MM.1S (cell line): ENCODE measurements around the gene ZNF581.

Source experiments
- DNase-seq: peaks from one replicate; pipeline ENCODE4 v3.0.0-alpha.2; 2015
- H2AFZ ChIP-seq: fragments of 300-600 bp; sonication (generic); 2 replicates; pipeline ENCODE4 v1.6.0; 2016; ENCODE audit warnings: antibody characterized with exemption, low read length
- H3F3A ChIP-seq: fragments of 300-600 bp; sonication (generic); 2 replicates; pipeline ENCODE4 v1.6.1; 2016; ENCODE audit warnings: mild to moderate bottlenecking, antibody characterized with exemption, low read length, moderate library complexity, mixed read lengths; ENCODE audit not compliant: insufficient read depth
- H3K27ac ChIP-seq: fragments of 300-600 bp; sonication (generic); 2 replicates; pipeline ENCODE4 v1.5.1; 2016; ENCODE audit warnings: mild to moderate bottlenecking, low read length
- H3K27me3 ChIP-seq: fragments of 300-600 bp; sonication (generic); replicated peaks from 2 replicates; pipeline ENCODE4 v1.6.0; 2016; ENCODE audit warnings: low read length; ENCODE audit not compliant: insufficient read depth
- H3K36me3 ChIP-seq: fragments of 300-600 bp; sonication (generic); replicated peaks from 2 replicates; pipeline ENCODE4 v1.6.1; 2016; ENCODE audit warnings: mild to moderate bottlenecking, low read length, mixed read lengths; ENCODE audit not compliant: insufficient read depth
- H3K4me1 ChIP-seq: fragments of 300-600 bp; sonication (generic); 2 replicates; pipeline ENCODE4 v1.6.1; 2016; ENCODE audit warnings: low read length, mixed read lengths
- H3K4me2 ChIP-seq: fragments of 300-600 bp; sonication (generic); 2 replicates; pipeline ENCODE4 v1.6.0; 2016; ENCODE audit warnings: low read depth, low read length
- H3K4me3 ChIP-seq: fragments of 300-600 bp; sonication (generic); 2 replicates; pipeline ENCODE4 v1.5.1; 2016; ENCODE audit warnings: low read length, mixed read lengths
- H3K79me2 ChIP-seq: fragments of 300-600 bp; sonication (generic); 2 replicates; pipeline ENCODE4 v1.6.1; 2016; ENCODE audit warnings: mixed run types, low read length, mixed read lengths
- H3K9ac ChIP-seq: fragments of 300-600 bp; sonication (generic); 2 replicates; pipeline ENCODE4 v1.6.1; 2016; ENCODE audit warnings: low read length, mixed read lengths
- H3K9me2 ChIP-seq: fragments of 300-600 bp; sonication (generic); replicated peaks from 2 replicates; pipeline ENCODE4 v1.6.1; 2016; ENCODE audit warnings: mild to moderate bottlenecking, low read length, mixed read lengths; ENCODE audit not compliant: insufficient read depth
- H3K9me3 ChIP-seq: fragments of 300-600 bp; sonication (generic); replicated peaks from 2 replicates; pipeline ENCODE4 v1.6.1; 2016; ENCODE audit warnings: mild to moderate bottlenecking, low read length, mixed read lengths; ENCODE audit not compliant: insufficient read depth
- H4K20me1 ChIP-seq: fragments of 300-600 bp; sonication (generic); 2 replicates; pipeline ENCODE4 v1.6.1; 2016; ENCODE audit warnings: mild to moderate bottlenecking, low read length, moderate library complexity, mixed read lengths; ENCODE audit not compliant: insufficient read depth
- EZH2 ChIP-seq: fragments of 300-600 bp; sonication (generic); optimal IDR thresholded peaks from 2 replicates; pipeline ENCODE3; 2017; ENCODE audit warnings: low read depth, mild to moderate bottlenecking, antibody characterized with exemption, low read length, mixed read lengths
- EZH2phosphoT487 ChIP-seq: fragments of 300-600 bp; sonication (generic); IDR thresholded peaks from 2 replicates; pipeline ENCODE4 v1.6.1; 2018; ENCODE audit warnings: antibody characterized with exemption, low read length
- TF ChIP-seq, protein P1 (sequence below): fragments of 300-600 bp; sonication (generic); IDR thresholded peaks from 2 replicates; pipeline ENCODE4 v1.5.1; 2016; ENCODE audit warnings: antibody characterized with exemption, low read length, mixed read lengths

The ZNF581 gene

DNA sequence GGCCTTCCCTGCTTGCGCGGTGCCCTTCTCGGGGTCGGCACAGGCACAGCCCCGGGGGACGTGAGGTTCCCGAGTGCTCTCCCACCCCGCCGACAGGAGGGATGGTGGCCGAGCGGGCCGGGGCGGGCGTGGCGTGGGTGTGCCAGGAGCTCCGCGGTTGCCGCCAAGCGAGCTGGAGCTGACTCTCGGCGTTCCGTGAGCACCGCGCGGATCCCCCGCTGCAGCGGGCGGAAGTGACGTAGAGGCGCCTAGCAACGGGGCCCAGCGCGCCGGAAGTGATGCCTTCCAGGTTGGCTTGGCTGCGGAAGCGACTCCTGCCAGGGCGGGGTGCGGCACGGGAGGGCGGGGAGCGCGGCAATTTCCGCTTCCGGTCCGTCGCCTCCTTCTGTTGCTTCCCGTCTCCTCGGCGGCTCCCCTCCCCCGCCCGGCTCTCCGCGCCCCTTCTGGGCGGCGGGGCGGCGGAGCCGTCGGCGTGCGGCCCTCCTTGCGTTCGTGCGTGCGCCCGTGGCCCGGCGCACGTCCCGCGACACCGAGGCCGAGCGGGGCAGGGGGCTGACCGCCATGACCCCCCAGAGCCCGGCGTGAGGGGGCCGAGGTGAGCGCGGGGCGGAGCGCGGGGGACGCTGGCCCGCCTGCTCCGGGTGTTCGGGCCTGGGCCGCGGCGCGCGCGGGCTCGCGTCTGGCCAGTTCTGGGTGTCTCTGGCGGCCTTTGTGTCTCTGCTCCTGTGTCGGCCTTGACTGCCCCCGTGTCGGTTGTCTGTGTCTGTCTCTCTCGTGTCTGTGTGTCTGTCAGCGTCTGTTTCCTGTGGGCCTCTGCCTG is 31.6 kb downstream of the ZNF581 start, which contains the start of gene EPN1:
Gene EPN1, plus strand, starts transcription at position 386 of the 820 bp plus-strand sequence. CDS start 3,402 bp downstream, outside the sequence.
- Histone ChIP-seq H4K20me1 (peaks cover 14% of the 10 kb centered on the region), H3K4me2 (peak within 1 kb of the TSS; percentile 64), H3K9me2 (no peaks in the 10 kb centered on the region), H3K4me3 (peak within 1 kb of the TSS; percentile 75), H2AFZ (no peak within 1 kb of the TSS), H3K4me1 (peaks cover 27% of the 10 kb centered on the region), H3K27ac (peak within 1 kb of the TSS; percentile 87), H3K27me3 (no peaks in the 10 kb centered on the region), H3F3A (peaks cover 47% of the 10 kb centered on the region), H3K79me2 (peaks cover 85% of the 10 kb centered on the region), H3K36me3 (peaks cover 9% of the 10 kb centered on the region), H3K9ac (peak within 1 kb of the TSS; percentile 85), H3K9me3 (no peaks in the 10 kb centered on the region)
- no peak for TF ChIP-seq EZH2phosphoT487
- TF ChIP-seq, protein P1, sequence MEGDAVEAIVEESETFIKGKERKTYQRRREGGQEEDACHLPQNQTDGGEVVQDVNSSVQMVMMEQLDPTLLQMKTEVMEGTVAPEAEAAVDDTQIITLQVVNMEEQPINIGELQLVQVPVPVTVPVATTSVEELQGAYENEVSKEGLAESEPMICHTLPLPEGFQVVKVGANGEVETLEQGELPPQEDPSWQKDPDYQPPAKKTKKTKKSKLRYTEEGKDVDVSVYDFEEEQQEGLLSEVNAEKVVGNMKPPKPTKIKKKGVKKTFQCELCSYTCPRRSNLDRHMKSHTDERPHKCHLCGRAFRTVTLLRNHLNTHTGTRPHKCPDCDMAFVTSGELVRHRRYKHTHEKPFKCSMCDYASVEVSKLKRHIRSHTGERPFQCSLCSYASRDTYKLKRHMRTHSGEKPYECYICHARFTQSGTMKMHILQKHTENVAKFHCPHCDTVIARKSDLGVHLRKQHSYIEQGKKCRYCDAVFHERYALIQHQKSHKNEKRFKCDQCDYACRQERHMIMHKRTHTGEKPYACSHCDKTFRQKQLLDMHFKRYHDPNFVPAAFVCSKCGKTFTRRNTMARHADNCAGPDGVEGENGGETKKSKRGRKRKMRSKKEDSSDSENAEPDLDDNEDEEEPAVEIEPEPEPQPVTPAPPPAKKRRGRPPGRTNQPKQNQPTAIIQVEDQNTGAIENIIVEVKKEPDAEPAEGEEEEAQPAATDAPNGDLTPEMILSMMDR = no peak
- TF ChIP-seq EZH2 = no peak
- DNase-seq = peak; percentile 99

DNA sequence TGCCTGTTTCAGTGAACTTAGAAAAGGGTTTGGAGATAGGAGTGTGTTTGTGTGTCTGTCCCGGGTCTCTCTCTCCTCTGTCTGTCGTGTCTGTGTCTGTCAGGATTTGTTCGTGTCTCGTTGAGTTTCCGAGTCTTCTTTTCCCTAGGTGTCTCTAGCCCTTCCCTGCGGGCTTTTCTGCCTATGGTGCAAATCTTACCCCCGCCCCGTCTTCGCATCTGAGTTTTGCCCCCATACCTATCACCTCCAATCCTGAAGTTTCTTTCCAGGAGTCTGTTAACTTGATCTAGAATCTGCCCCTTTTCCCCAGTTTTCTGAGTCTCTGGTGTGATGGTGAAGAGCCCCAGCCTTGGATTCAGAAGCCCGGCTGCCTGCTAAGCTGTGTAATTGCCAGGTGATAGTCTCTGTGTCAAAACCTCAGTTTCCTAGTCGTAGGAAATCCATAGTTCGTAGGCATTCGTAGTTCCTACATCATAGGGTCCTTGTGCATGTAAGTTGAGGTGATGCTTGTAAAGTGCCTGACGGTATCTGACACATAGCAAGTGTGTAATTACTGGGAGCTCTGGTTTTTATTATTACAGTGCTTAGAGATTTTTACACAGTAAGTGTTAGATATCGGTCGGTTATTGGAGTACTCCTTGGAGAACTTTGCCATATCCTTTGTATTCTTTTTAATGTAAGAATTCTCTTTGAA is 32.4 kb downstream of the ZNF581 start:
- Histone ChIP-seq H3K79me2 (peaks cover 85% of the 10 kb centered on the region), H3K4me1 (peaks cover 27% of the 10 kb centered on the region), H3F3A (peaks cover 41% of the 10 kb centered on the region), H2AFZ (no peak overlapping the region), H3K9ac (peak overlapping the region; percentile 85), H3K27me3 (no peaks in the 10 kb centered on the region), H3K9me2 (no peaks in the 10 kb centered on the region), H3K4me2 (peak overlapping the region; percentile 55), H4K20me1 (peaks cover 6% of the 10 kb centered on the region), H3K9me3 (no peaks in the 10 kb centered on the region), H3K27ac (peak overlapping the region; percentile 87), H3K4me3 (peak overlapping the region; percentile 75), H3K36me3 (peaks cover 5% of the 10 kb centered on the region; the same call in 1 of the 2 replicates)
- TF ChIP-seq EZH2 = no peak
- no peak for TF ChIP-seq EZH2phosphoT487
- TF ChIP-seq, protein P1 = no peak
- peak; percentile 19 for DNase-seq

DNA sequence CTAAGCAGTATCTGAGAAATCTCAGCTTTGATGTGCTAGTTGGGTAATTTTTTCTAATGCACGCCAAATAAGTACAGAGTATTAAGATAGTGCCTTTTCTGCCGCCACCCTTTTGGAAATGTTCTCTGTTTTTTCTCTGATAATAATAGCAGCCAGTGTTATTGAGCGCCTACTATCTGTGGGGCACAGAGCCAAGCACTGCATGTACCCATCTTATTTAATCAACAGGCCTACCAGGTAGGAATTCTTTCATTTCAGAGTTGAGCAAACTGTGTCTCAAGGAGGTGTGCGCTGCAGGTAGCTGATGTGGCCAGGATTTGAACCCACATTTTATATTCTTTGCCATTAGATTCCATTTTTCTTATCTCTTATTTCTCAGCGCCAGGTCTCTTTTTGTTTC is 32.9 kb downstream of the ZNF581 start:
- Histone ChIP-seq H3K27me3 (no peaks in the 10 kb centered on the region), H3K9me3 (no peaks in the 10 kb centered on the region), H3K79me2 (peaks cover 85% of the 10 kb centered on the region), H3K27ac (peak overlapping the region; percentile 87; the same call in 1 of the 2 replicates), H3K9me2 (no peaks in the 10 kb centered on the region), H4K20me1 (peaks cover 2% of the 10 kb centered on the region; the same call in 1 of the 2 replicates), H3K36me3 (peaks cover 5% of the 10 kb centered on the region; the same call in 1 of the 2 replicates), H3K4me1 (peaks cover 27% of the 10 kb centered on the region), H2AFZ (no peak overlapping the region), H3F3A (peaks cover 41% of the 10 kb centered on the region), H3K4me2 (peak overlapping the region; percentile 55), H3K4me3 (peak overlapping the region; percentile 75), H3K9ac (peak overlapping the region; percentile 85; the same call in 1 of the 2 replicates)
- TF ChIP-seq, protein P1 = no peak
- TF ChIP-seq EZH2 (no peak), EZH2phosphoT487 (no peak)
- no peak for DNase-seq
